SK-N-SH treated with all-trans-retinoic acid at 6 μM for 48 hours (cell line): ENCODE measurements around the gene OXER1.

Experiments used
- ARNTL ChIP-seq: fragments of 450-650 bp; formaldehyde crosslinking; IDR thresholded peaks from 2 replicates; pipeline ENCODE4 v1.5.0; 2020; ENCODE audit warnings: low read depth, mild to moderate bottlenecking, moderate library complexity, borderline replicate concordance
- CSDC2 ChIP-seq: fragments of 250-450 bp; sonication (Bioruptor Pico); IDR thresholded peaks from 2 replicates; pipeline ENCODE4 v1.5.0; 2020; ENCODE audit warnings: mild to moderate bottlenecking, moderate library complexity
- ESRRG ChIP-seq: fragments of 250-450 bp; sonication (Bioruptor Pico); IDR thresholded peaks from 2 replicates; pipeline ENCODE4 v1.6.1; 2021; ENCODE audit warnings: mild to moderate bottlenecking
- GLIS3 ChIP-seq: fragments of 250-450 bp; sonication (Bioruptor Pico); IDR thresholded peaks from 2 replicates; pipeline ENCODE4 v1.5.0; 2020; ENCODE audit warnings: mild to moderate bottlenecking, moderate library complexity
- ISL1 ChIP-seq: fragments of 250-450 bp; sonication (Bioruptor Pico); IDR thresholded peaks from 2 replicates; pipeline ENCODE4 v2.1.2; 2022; ENCODE audit warnings: mild to moderate bottlenecking, moderate library complexity
- PPARA ChIP-seq: fragments of 250-450 bp; sonication (Bioruptor Pico); IDR thresholded peaks from 2 replicates; pipeline ENCODE4 v1.5.0; 2020; ENCODE audit warnings: mild to moderate bottlenecking, borderline replicate concordance
- SNAI2 ChIP-seq: fragments of 250-450 bp; sonication (Bioruptor Pico); IDR thresholded peaks from 2 replicates; pipeline ENCODE4 v1.5.0; 2020; ENCODE audit warnings: mild to moderate bottlenecking, moderate library complexity
- TCF4 ChIP-seq: fragments of 250-450 bp; sonication (Bioruptor Pico); IDR thresholded peaks from 2 replicates; pipeline ENCODE4 v1.8.0; 2021; ENCODE audit warnings: mild to moderate bottlenecking, moderate library complexity, borderline replicate concordance
- ZFP3 ChIP-seq: fragments of 250-450 bp; sonication (Bioruptor Pico); IDR thresholded peaks from 2 replicates; pipeline ENCODE4 v1.5.0; 2020; ENCODE audit warnings: mild to moderate bottlenecking, moderate library complexity
- TF ChIP-seq, protein P1 (sequence below): fragments of 250-450 bp; sonication (Bioruptor Pico); IDR thresholded peaks from 2 replicates; pipeline ENCODE4 v1.8.0; 2020; ENCODE audit warnings: mild to moderate bottlenecking, moderate library complexity, borderline replicate concordance
- TF ChIP-seq, protein P2 (sequence below): fragments of 250-450 bp; sonication (Bioruptor Pico); IDR thresholded peaks from 2 replicates; pipeline ENCODE4 v1.5.1; 2020; ENCODE audit warnings: low read depth, mild to moderate bottlenecking, moderate library complexity
- TF ChIP-seq, protein P3 (sequence below): fragments of 250-450 bp; sonication (Bioruptor Pico); IDR thresholded peaks from 2 replicates; pipeline ENCODE4 v1.8.0; 2021; ENCODE audit warnings: low read depth, mild to moderate bottlenecking, moderate library complexity, borderline replicate concordance

DNA sequence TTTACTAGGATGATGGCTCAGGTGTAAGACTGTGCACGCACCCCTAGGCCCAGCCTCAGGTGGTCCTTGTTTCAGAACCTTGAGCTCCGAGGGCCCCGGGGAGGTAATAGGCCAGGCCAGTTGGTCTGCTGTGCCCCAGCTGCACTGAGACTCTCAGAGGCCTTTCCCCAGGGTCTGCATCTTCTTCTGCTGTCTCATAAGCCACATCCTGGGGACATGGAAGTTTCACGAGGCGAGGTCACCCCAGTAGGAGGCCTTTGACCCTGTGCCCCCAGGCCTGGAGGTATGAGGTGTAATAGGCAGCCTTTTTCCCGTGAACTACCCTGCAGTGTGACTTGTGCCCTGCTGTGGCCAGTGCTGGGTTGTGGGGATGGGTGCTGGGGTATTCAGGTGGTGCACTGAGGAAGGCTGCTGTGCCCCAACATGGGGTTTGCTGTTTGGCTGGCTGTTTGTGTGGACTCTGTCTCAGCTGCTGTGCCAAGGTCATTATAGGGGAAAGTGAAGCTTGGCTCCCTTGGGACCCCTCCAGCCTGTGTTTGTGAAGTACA lies 6.9 kb downstream of the OXER1 start:
- TF ChIP-seq CSDC2 (no peak), SNAI2 (CRISPR knock-in tag) (no peak), ESRRG (CRISPR knock-in tag) (no peak), ZFP3 (CRISPR knock-in tag) (no peak), PPARA (no peak), ARNTL (CRISPR knock-in tag) (no peak), TCF4 (CRISPR knock-in tag) (no peak), ISL1 (CRISPR knock-in tag) (no peak), GLIS3 (CRISPR knock-in tag) (no peak)
- TF ChIP-seq, protein P1, sequence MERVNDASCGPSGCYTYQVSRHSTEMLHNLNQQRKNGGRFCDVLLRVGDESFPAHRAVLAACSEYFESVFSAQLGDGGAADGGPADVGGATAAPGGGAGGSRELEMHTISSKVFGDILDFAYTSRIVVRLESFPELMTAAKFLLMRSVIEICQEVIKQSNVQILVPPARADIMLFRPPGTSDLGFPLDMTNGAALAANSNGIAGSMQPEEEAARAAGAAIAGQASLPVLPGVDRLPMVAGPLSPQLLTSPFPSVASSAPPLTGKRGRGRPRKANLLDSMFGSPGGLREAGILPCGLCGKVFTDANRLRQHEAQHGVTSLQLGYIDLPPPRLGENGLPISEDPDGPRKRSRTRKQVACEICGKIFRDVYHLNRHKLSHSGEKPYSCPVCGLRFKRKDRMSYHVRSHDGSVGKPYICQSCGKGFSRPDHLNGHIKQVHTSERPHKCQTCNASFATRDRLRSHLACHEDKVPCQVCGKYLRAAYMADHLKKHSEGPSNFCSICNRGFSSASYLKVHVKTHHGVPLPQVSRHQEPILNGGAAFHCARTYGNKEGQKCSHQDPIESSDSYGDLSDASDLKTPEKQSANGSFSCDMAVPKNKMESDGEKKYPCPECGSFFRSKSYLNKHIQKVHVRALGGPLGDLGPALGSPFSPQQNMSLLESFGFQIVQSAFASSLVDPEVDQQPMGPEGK (CRISPR knock-in tag): no peak
- TF ChIP-seq, protein P2, sequence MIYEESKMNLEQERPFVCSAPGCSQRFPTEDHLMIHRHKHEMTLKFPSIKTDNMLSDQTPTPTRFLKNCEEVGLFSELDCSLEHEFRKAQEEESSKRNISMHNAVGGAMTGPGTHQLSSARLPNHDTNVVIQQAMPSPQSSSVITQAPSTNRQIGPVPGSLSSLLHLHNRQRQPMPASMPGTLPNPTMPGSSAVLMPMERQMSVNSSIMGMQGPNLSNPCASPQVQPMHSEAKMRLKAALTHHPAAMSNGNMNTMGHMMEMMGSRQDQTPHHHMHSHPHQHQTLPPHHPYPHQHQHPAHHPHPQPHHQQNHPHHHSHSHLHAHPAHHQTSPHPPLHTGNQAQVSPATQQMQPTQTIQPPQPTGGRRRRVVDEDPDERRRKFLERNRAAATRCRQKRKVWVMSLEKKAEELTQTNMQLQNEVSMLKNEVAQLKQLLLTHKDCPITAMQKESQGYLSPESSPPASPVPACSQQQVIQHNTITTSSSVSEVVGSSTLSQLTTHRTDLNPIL (CRISPR knock-in tag): no peak
- TF ChIP-seq, protein P3, sequence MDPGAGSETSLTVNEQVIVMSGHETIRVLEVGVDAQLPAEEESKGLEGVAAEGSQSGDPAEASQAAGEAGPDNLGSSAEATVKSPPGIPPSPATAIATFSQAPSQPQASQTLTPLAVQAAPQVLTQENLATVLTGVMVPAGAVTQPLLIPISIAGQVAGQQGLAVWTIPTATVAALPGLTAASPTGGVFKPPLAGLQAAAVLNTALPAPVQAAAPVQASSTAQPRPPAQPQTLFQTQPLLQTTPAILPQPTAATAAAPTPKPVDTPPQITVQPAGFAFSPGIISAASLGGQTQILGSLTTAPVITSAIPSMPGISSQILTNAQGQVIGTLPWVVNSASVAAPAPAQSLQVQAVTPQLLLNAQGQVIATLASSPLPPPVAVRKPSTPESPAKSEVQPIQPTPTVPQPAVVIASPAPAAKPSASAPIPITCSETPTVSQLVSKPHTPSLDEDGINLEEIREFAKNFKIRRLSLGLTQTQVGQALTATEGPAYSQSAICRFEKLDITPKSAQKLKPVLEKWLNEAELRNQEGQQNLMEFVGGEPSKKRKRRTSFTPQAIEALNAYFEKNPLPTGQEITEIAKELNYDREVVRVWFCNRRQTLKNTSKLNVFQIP (CRISPR knock-in tag): no peak
